Activated naive CD4-positive, alpha-beta T cell treated with anti-CD3 and anti-CD28 coated beads, Interleukin-2, amount 50 U/mL, for 72 hours (primary cell): Measurements from ENCODE around the gene ZNG1A. TPM values are rescaled to one million over a fixed set of nuclear protein-coding genes. Genes with fewer than 3 reads are reported as not detected.
"Not testable (repeated sequence)": the region's sequence is repeated elsewhere in the genome, so short reads cannot be mapped to it uniquely, and the experiment has no call there.

Experiments used
- ATAC-seq, 2 donors: fragments of 150-1000 bp; cut with Tn5 transposase; 2 replicates each; pipeline ENCODE4 v1.10.0; 2021; ENCODE audit warnings: mild to moderate bottlenecking in 2 of 2, moderate library complexity in 2 of 2
- DNase-seq, 2 donors: peaks; one replicate each; pipeline ENCODE4 v3.0.0; 2021 to 2022; ENCODE audit warnings: low spot score in 2 of 2
- H3K27ac Mint-ChIP-seq, 2 donors: one replicate each; pipeline ENCODE4 v1.8.0; 2022; ENCODE audit warnings: mild to moderate bottlenecking in 2 of 2, mixed read lengths in 2 of 2
- H3K36me3 Mint-ChIP-seq, 2 donors: one replicate each; pipeline ENCODE4 v1.8.0; 2022; ENCODE audit warnings: mixed read lengths in 2 of 2
- H3K9me3 Mint-ChIP-seq, 2 donors: one replicate each; pipeline ENCODE4 v1.8.0; 2022; ENCODE audit warnings: mixed read lengths in 2 of 2
- total RNA-seq, 2 donors: library from RNA; stranded (reverse); gene quantifications; one replicate each; pipeline ENCODE4 v1.2.3, GENCODE V29; 2022

Gene ZNG1A
- total RNA-seq: 10 to 100 TPM; 41.5 to 53.5 TPM

- DNase-seq (peak; percentile 87 to 95), ATAC-seq (peak; percentile 38 to 73)
- peak within 1 kb of the TSS; percentile 90 for H3K27ac Mint-ChIP-seq
- not testable (repeated sequence) for H3K36me3 Mint-ChIP-seq, H3K9me3 Mint-ChIP-seq
Observed at GRCh38 chr9:178970-179383, at the start of gene ZNG1A. ZNG1A (minus strand) TSS chr9:179056; CDS start chr9:178969, 87 bp downstream.

DNA sequence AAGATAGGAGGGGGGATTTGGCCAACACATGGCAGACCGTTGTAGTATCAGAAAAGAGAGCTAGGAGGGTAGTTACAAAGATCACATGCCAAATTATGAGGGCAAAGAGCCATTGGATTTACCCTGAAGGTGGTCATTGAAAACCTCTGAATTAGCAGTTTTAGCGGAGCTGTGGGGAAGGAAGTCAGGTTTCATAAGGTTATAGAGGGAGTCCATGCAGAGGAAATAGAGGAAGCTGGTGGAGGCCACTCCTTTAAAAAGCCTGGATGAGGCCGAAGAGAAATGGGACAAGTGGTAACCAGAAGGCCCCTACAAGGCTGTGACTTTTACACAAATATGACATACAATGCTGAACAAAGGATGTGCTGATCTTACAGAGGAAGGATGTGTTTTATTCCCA, 49.0 kb upstream of the ZNG1A start:
- DNase-seq (no peak), ATAC-seq (no peak)
- H3K27ac Mint-ChIP-seq: no peak overlapping the region
- H3K9me3 Mint-ChIP-seq: no peaks in the 10 kb centered on the region
- no peaks in the 10 kb centered on the region for H3K36me3 Mint-ChIP-seq

DNA sequence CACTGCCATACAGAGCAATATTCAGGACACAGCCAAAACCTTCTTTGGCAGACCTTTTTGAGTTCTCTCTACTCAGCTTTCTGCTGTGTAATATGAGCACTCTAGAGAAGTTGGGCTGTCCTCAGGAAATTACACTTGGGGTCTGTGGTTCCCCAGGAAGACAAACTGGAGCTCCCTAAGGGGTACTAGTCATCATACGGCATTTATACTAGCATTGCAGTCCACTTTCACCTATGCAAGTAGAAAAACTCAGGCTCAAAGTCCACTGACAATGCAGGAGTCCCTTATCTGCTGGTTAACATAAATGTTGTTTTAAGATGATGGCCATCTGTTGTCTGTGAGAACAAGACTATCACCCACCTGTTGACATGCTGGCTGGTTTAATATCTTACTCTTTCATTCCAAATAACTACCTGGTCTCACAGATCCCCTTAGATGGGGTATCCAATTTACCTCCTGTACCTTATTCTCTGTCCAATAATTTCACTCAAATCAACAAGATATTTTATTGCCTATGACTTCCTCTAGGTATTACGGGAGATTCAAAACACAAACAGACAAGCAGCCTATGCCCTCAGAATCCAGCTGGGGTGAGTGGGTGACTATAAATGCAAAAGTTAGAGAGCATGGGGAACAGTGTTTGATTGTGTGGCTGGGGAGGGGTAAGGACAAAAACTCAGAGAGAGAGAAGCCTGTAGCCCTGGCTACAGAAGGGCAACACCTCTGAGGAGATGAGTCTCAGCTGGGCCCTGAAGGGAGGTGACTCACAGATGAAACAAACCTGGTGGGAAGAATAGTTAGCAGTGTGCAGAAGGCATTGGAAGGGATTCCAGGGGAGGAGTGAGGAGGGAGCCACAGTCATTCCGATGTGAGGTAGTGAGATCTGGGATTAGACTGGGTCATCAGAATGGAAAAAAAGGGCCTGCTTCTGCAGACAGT, 46.0 kb upstream of the ZNG1A start:
- ATAC-seq (peak in 1 of 2 donors; percentile 26), DNase-seq (no peak)
- no peaks in the 10 kb centered on the region for H3K36me3 Mint-ChIP-seq
- no peak overlapping the region for H3K27ac Mint-ChIP-seq
- no peaks in the 10 kb centered on the region for H3K9me3 Mint-ChIP-seq

DNA sequence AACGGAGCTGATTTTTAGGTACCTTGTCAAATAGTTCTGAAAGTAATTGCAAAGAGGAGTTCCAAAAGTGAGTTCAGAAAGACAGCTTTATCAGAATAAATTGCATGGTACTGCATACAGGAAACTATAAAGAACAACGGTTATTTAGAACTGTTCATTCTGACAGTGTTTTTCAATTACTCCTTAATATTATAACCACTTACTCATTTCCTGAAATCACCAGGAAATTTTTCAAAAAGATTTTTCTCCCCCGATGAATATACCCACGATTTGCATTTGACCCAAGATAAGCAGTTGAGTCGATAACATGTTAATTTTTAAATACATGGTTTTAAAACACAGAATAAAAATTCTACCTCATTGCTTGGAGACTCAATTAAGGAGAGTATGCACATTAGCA, 45.2 kb upstream of the ZNG1A start:
- no peaks in the 10 kb centered on the region for H3K36me3 Mint-ChIP-seq
- H3K9me3 Mint-ChIP-seq: no peaks in the 10 kb centered on the region
- no peak for DNase-seq
- no peak for ATAC-seq
- no peak overlapping the region for H3K27ac Mint-ChIP-seq

DNA sequence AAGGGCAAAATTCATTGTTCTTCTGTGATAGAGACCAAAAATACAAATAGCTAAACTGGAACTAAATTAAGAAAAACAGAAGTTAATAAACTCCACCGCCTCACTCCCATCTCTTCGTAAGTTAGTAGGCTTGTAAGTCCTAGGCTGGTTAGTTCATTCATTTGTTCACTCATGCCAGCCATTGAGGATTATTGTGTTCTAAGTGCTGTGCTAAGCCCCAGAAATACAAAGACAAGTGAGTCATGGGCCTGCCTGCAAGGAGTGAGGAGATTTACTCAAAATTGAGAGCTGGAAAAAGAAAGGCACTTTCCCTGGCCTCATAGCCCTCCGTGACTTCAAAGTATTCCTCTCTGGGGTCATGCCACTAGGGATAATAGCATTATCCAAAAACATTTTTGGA, 44.3 kb upstream of the ZNG1A start:
- ATAC-seq: no peak
- no peaks in the 10 kb centered on the region for H3K36me3 Mint-ChIP-seq
- H3K9me3 Mint-ChIP-seq: no peaks in the 10 kb centered on the region
- no peak for DNase-seq
- no peak overlapping the region for H3K27ac Mint-ChIP-seq

DNA sequence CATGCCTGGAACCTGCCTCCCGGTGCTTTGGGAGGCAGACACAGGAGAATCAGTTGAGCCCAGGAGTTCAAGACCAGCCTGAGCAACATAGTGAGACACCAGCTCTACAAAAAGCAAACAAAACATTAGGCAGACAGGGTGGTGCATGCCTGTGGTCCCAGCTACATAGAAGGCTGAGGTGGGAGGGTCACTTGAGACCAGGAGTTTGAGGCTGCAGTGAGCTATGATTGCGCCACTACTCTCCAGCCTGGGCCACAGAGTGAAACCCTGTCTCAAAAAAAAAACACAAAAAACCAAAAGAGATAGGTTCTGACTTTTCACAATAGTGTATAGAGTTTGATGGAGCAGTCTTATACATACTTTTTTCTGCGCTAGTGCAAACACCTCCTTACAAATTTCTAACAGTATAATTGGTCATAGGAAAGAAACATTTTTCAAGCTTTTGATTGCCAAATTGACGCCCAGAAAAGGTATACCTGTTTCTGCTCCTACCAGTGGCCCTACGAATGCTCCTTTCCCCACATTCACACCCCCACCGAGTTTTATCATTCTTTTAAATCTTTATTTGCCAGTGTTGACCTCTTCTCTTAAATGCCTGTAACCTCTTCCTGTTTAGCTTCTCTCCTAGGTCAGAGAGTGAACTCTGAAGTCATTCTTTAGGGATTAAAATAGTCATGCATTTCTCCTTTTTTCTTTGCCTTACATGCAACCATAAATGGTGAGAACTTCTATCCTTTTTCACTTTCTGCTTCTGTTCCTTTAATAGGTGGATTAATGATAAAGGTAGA, 43.3 kb upstream of the ZNG1A start:
- H3K27ac Mint-ChIP-seq: no peak overlapping the region

DNA sequence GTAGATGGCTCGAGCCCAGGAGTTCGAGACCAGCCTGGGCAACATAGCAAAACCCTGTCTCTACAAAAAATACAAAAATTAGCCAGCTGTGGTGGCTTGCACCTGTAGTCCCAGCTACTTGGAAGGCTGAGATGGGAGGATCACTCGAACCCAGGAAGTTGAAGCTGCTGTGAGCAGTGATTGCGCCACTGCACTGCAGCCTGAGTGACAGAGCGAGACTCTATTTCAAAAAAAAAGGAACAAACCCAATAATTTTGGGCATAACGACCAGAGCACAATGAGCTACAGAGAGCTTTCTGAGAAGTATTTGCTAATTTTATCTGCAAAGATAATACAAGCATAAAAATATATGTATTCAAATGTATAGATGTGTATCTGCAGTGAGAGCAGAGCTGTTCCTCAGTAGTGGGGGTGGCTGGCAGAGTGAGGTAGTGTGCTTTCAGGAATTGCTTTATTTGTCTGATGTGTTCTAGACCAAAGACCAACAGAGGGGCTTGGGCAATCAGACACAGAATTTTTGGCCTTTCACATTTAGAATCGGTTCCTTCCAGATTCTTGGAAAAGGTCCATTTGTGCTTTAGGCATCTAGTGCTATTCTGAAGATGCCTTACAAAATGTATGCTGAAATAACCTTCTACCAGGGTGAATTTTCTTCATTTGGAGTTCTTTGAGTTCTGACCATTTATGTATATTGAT, 41.0 kb upstream of the ZNG1A start:
- Mint-ChIP-seq H3K9me3 (no peaks in the 10 kb centered on the region), H3K36me3 (no peaks in the 10 kb centered on the region), H3K27ac (peak overlapping the region in 1 of 2 donors; percentile 50)
- no peak for ATAC-seq
- DNase-seq: no peak

More for the DNA sequence above, 43.3 kb upstream of the ZNG1A start:
- DNase-seq (no peak), ATAC-seq (no peak)
- Mint-ChIP-seq H3K9me3 (no peaks in the 10 kb centered on the region), H3K36me3 (no peaks in the 10 kb centered on the region)

- not testable (repeated sequence) for H3K36me3 Mint-ChIP-seq, ATAC-seq, H3K9me3 Mint-ChIP-seq, DNase-seq, H3K27ac Mint-ChIP-seq
Observed at GRCh38 chr9:219036-219435, 40.2 kb upstream of the ZNG1A start.

DNA sequence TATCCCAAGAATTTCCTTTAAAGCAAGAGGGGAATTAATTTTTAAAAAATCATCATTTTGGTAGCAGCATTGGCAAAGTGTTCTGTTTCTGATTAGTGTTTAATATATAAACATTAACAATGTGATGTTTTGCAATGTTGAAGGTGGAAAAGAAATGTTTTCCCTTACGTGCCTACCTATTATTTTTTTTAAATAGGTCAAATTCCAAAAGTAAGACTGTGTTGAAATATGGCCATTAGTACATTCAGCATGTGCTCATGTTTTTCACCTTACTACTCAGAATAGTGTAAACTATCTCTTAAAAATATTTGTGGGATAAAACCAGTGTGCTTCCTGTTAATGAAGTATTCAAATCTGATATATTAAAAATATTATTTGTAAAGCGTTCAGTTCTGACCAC, 39.1 kb upstream of the ZNG1A start:
- ATAC-seq (no peak), DNase-seq (no peak)
- H3K27ac Mint-ChIP-seq: no peak overlapping the region
- H3K36me3 Mint-ChIP-seq: no peaks in the 10 kb centered on the region
- no peaks in the 10 kb centered on the region for H3K9me3 Mint-ChIP-seq

DNA sequence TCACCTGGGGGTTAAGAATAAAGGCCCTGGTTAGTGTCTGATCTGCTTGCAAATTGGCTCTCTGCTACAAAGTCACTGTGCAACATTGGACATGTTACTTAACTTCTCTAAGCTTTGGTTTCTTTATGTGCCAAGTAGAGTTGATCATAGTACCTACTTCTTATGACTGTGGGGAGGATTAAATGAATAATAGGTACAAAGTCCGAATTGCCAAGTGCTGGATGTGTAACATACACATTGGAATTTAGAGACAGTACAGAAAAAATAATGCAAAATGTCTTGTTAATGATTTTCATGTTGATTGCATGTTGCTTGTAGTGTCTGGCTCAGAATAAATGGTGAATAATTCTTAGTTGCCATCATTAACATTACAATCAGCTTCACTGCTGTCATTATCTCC, 38.0 kb upstream of the ZNG1A start:
- no peak for ATAC-seq

GRCh38 chr9:215631-216155, 36.8 kb upstream of the ZNG1A start:
- Mint-ChIP-seq H3K9me3 (no peaks in the 10 kb centered on the region), H3K36me3 (no peaks in the 10 kb centered on the region), H3K27ac (no peak overlapping the region)
- ATAC-seq (no peak), DNase-seq (no peak)

More for the DNA sequence above, 38.0 kb upstream of the ZNG1A start:
- no peak for DNase-seq
- Mint-ChIP-seq H3K36me3 (no peaks in the 10 kb centered on the region), H3K27ac (no peak overlapping the region), H3K9me3 (no peaks in the 10 kb centered on the region)

- peak; percentile 89 to 93 for ATAC-seq
- H3K36me3 Mint-ChIP-seq: no peaks in the 10 kb centered on the region
- H3K9me3 Mint-ChIP-seq: no peaks in the 10 kb centered on the region
- H3K27ac Mint-ChIP-seq: no peak within 1 kb of the TSS
- peak; percentile 62 to 78 for DNase-seq
Observed at GRCh38 chr9:214648-215493, 36.0 kb upstream of the ZNG1A start, which contains the start of gene DOCK8. DOCK8 (plus strand) TSS chr9:214865; CDS start chr9:214977, 112 bp downstream.

DNA sequence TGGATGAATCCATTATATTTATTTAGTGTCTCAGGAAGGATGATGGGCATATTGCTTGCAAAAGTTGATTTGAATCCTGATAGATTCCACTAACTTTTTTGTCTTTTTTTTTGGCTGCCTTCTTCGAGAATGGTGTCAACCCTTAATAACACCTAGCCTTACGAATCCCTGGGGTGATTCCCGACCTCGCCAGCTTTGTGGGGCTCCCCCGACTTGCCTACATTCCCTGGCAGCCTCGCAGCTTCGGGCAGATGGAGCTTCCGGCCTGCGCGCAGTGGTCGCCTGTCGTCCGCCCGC, 35.4 kb upstream of the ZNG1A start:
- no peak overlapping the region for H3K27ac Mint-ChIP-seq
- H3K36me3 Mint-ChIP-seq: no peaks in the 10 kb centered on the region
- no peak for ATAC-seq
- H3K9me3 Mint-ChIP-seq: no peaks in the 10 kb centered on the region
- DNase-seq: no peak

- H3K9me3 Mint-ChIP-seq, ATAC-seq, H3K36me3 Mint-ChIP-seq, DNase-seq, H3K27ac Mint-ChIP-seq: not testable (repeated sequence)
Observed at GRCh38 chr9:213901-214300, 35.0 kb upstream of the ZNG1A start.

GRCh38 chr9:212297-212696, 33.4 kb upstream of the ZNG1A start:
- no peaks in the 10 kb centered on the region for H3K36me3 Mint-ChIP-seq
- no peaks in the 10 kb centered on the region for H3K9me3 Mint-ChIP-seq
- DNase-seq: no peak
- H3K27ac Mint-ChIP-seq: no peak overlapping the region
- ATAC-seq: no peak

DNA sequence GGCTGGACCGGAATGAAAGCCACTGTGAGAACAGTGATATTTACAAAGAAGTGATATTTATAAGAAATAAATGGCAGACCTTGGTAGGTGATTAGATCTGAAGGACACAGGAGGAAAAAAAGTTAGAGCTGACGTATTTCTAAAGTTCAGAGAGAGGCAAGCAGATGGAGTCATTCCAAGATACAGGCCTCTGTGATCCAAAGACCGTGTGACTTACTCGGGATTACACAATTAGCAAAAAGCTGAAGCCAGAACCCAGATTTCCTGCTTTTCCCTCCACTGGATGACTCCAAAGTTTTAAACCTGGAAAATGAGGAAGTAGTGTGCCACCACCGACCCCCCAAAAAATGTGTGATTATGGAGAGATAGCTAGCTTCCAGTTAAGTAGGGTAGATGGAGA, 32.7 kb upstream of the ZNG1A start:
- Mint-ChIP-seq H3K36me3 (no peaks in the 10 kb centered on the region), H3K27ac (no peak overlapping the region), H3K9me3 (peaks cover 0 to 3% of the 10 kb centered on the region in 2 donors)
- ATAC-seq (no peak), DNase-seq (no peak)
